ENCODE data around the gene AFMID. TPM values are rescaled to one million over a fixed set of nuclear protein-coding genes. Genes with fewer than 3 reads are reported as not detected.

AFMID gene
- polyA plus RNA-seq, 3 donors = 7.1 to 45.7 (median 14.2) TPM

- peaks cover 0 to 13% of the 10 kb centered on the region in 2 donors for H3K9me3 ChIP-seq (replicated peaks in 1 of 2; ENCODE audit: control insufficient read depth in 1 of 2, insufficient read depth in 1 of 2, low read length in 2 of 2)
- peak overlapping the region in 6 of 7 donors; percentile 46 to 85 (median 72) for H3K27ac Mint-ChIP-seq
- peaks cover 10 to 45% of the 10 kb centered on the region in 2 donors for H3K27me3 ChIP-seq (ENCODE audit: control insufficient read depth in 2 of 2, insufficient read depth in 2 of 2, low read length in 2 of 2)
- peak; percentile 68 to 81 (median 71) for DNase-seq
- no peaks in the 10 kb centered on the region for H3K79me2 ChIP-seq (ENCODE audit: insufficient read depth, low read length)
- peak overlapping the region in 1 of 2 donors; percentile 53 for H3K27ac ChIP-seq (ENCODE audit: low read depth in 1 of 2, low read length in 2 of 2)
- 25% methylated on average over 9 of the region's 10 CpGs for WGBS (ENCODE audit: insufficient coverage)
- no peak overlapping the region for H3K4me3 ChIP-seq (replicated peaks in 1 of 3; ENCODE audit: low read depth in 2 of 3, low read length in 3 of 3)
- peak overlapping the region; percentile 33 for H3K4me2 ChIP-seq (replicated peaks; ENCODE audit: extremely low read depth, low read length, poor library complexity, severe bottlenecking)
- peaks cover 28 to 34% of the 10 kb centered on the region in 2 donors for H3K36me3 Mint-ChIP-seq
- peaks cover 0 to 14% (median 3%) of the 10 kb centered on the region in 7 donors for H3K9me3 Mint-ChIP-seq
- intact Hi-C loops (cut with micrococcal nuclease) = no loop called here
- peaks cover 19 to 29% of the 10 kb centered on the region in 2 donors for H3K36me3 ChIP-seq (replicated peaks in 1 of 2; ENCODE audit: control insufficient read depth in 1 of 2, insufficient read depth in 2 of 2, low read length in 2 of 2)
- peak overlapping the region; percentile 32 for H3K9ac ChIP-seq (ENCODE audit: insufficient read depth, low read length, poor library complexity, severe bottlenecking)
- peaks cover 41 to 64% (median 56%) of the 10 kb centered on the region in 3 donors for H3K27me3 Mint-ChIP-seq (ENCODE audit: low read depth in 3 of 3)
- peaks cover 22% of the 10 kb centered on the region for H3K4me1 Mint-ChIP-seq
- peak overlapping the region in 1 of 2 donors; percentile 75 for H3K4me3 Mint-ChIP-seq
- no peaks in the 10 kb centered on the region for H4K20me1 ChIP-seq (ENCODE audit: insufficient read depth, low read length)
- peaks cover 13 to 20% of the 10 kb centered on the region in 2 donors for H3K4me1 ChIP-seq (ENCODE audit: control insufficient read depth in 1 of 2, insufficient read depth in 2 of 2, low read length in 2 of 2)
- H2AFZ ChIP-seq (ENCODE audit: insufficient read depth, low read depth, low read length, poor library complexity, severe bottlenecking) = no peak overlapping the region
- TF ChIP-seq CTCF (IDR thresholded peaks at IDR 0.05) = no peak
Observed at GRCh38 chr17:78227455-78227916, 40.3 kb downstream of the AFMID start.

GRCh38 chr17:78228176-78228575 lies 41.0 kb downstream of the AFMID start:
- Histone ChIP-seq H3K27me3 (ENCODE audit: control insufficient read depth in 2 of 2, insufficient read depth in 2 of 2, low read length in 2 of 2) (peaks cover 15 to 52% of the 10 kb centered on the region in 2 donors), H2AFZ (ENCODE audit: insufficient read depth, low read depth, low read length, poor library complexity, severe bottlenecking) (no peak overlapping the region), H3K9ac (ENCODE audit: insufficient read depth, low read length, poor library complexity, severe bottlenecking) (no peak overlapping the region), H3K27ac (ENCODE audit: low read depth in 1 of 2, low read length in 2 of 2) (no peak overlapping the region), H4K20me1 (ENCODE audit: insufficient read depth, low read length) (no peaks in the 10 kb centered on the region), H3K36me3 (replicated peaks in 1 of 2; ENCODE audit: control insufficient read depth in 1 of 2, insufficient read depth in 2 of 2, low read length in 2 of 2) (peaks cover 13 to 22% of the 10 kb centered on the region in 2 donors), H3K79me2 (ENCODE audit: insufficient read depth, low read length) (no peaks in the 10 kb centered on the region), H3K4me1 (ENCODE audit: control insufficient read depth in 1 of 2, insufficient read depth in 2 of 2, low read length in 2 of 2) (peaks cover 13 to 20% of the 10 kb centered on the region in 2 donors), H3K4me3 (replicated peaks in 1 of 3; ENCODE audit: low read depth in 2 of 3, low read length in 3 of 3) (no peak overlapping the region), H3K4me2 (replicated peaks; ENCODE audit: extremely low read depth, low read length, poor library complexity, severe bottlenecking) (no peak overlapping the region), H3K9me3 (replicated peaks in 1 of 2; ENCODE audit: control insufficient read depth in 1 of 2, insufficient read depth in 1 of 2, low read length in 2 of 2) (peaks cover 0 to 14% of the 10 kb centered on the region in 2 donors)
- no peak for DNase-seq
- Mint-ChIP-seq H3K4me1 (peaks cover 22% of the 10 kb centered on the region), H3K27ac (peak overlapping the region in 1 of 7 donors; percentile 21), H3K9me3 (peaks cover 0 to 14% (median 3%) of the 10 kb centered on the region in 7 donors), H3K4me3 (peak overlapping the region in 1 of 2 donors; percentile 62), H3K36me3 (peaks cover 24 to 27% of the 10 kb centered on the region in 2 donors), H3K27me3 (ENCODE audit: low read depth in 3 of 3) (peaks cover 48 to 71% (median 63%) of the 10 kb centered on the region in 3 donors)
- 100% methylated on average over 1 of the region's 4 CpGs for WGBS (ENCODE audit: insufficient coverage)
- intact Hi-C loops (cut with micrococcal nuclease) = no loop called here
- TF ChIP-seq CTCF (IDR thresholded peaks at IDR 0.05) = no peak
